HG03457 (cell line): ENCODE measurements around the gene MBTD1.
"Not testable (repeated sequence)": the region's sequence is repeated elsewhere in the genome, so short reads cannot be mapped to it uniquely, and the experiment has no call there.

Experiments used
- ATAC-seq: cut with Tn5 transposase; IDR thresholded peaks from one replicate; pipeline ENCODE4 v1.9.1; 2021; ENCODE audit warnings: moderate number of reproducible peaks; ENCODE audit not compliant: unreplicated experiment

MBTD1 gene

GRCh38 chr17:51259564-51260236 lies at the start of gene MBTD1:
TSS of gene MBTD1 (minus strand) at chr17:51260049. CDS start at chr17:51225161, 34,888 bp downstream.
- peak; percentile 70 for ATAC-seq

- no peak for ATAC-seq
Observed at GRCh38 chr17:51305182-51305581, 45.3 kb upstream of the MBTD1 start.

- ATAC-seq: no peak
Observed at GRCh38 chr17:51299859-51300258, 40.0 kb upstream of the MBTD1 start.

GRCh38 chr17:51298508-51299371 lies 38.9 kb upstream of the MBTD1 start:
- ATAC-seq: no peak

- ATAC-seq: not testable (repeated sequence)
Observed at GRCh38 chr17:51294338-51294737, 34.5 kb upstream of the MBTD1 start.

GRCh38 chr17:51289696-51290111 lies 29.9 kb upstream of the MBTD1 start:
- no peak for ATAC-seq

GRCh38 chr17:51287412-51287811 lies 27.6 kb upstream of the MBTD1 start:
- no peak for ATAC-seq

- ATAC-seq: no peak
Observed at GRCh38 chr17:51279183-51279582, 19.3 kb upstream of the MBTD1 start.

- ATAC-seq: no peak
Observed at GRCh38 chr17:51275381-51275780, 15.5 kb upstream of the MBTD1 start.

GRCh38 chr17:51272812-51273211 lies 13.0 kb upstream of the MBTD1 start:
- ATAC-seq: no peak

GRCh38 chr17:51270636-51271035 lies 10.8 kb upstream of the MBTD1 start:
- no peak for ATAC-seq

GRCh38 chr17:51269991-51270390 lies 10.1 kb upstream of the MBTD1 start:
- ATAC-seq: no peak

GRCh38 chr17:51264466-51264865 lies 4.6 kb upstream of the MBTD1 start:
- ATAC-seq: not testable (repeated sequence)

GRCh38 chr17:51263006-51263405 lies 3.2 kb upstream of the MBTD1 start:
- ATAC-seq: no peak

- ATAC-seq: no peak
Observed at GRCh38 chr17:51261024-51261963, 1.4 kb upstream of the MBTD1 start.

- ATAC-seq: peak; percentile 53
Observed at GRCh38 chr17:51260237-51261023, 581 bp upstream of the MBTD1 start, which contains the start of gene UTP18. TSS of gene UTP18 (plus strand) at chr17:51260546. CDS start at chr17:51260585, 39 bp downstream.

GRCh38 chr17:51258756-51259563 lies 889 bp downstream of the MBTD1 start:
- ATAC-seq: no peak

GRCh38 chr17:51257150-51258081 lies 2.4 kb downstream of the MBTD1 start:
- ATAC-seq: no peak
